IMR-90 (cell line): ENCODE data around the gene GPR152.

ENCODE experiments used
- BHLHE40 ChIP-seq: fragments of 150-350 bp; IDR thresholded peaks from 2 replicates; pipeline ENCODE4 v1.6.1; 2016; ENCODE audit warnings: mild to moderate bottlenecking, low read depth, low read length
- CTCF ChIP-seq: conservative IDR thresholded peaks from 2 replicates; pipeline ENCODE4 v1.5.1; 2012; ENCODE audit warnings: mild to moderate bottlenecking, low read depth, low read length, improper control_type of control experiment
- RCOR1 ChIP-seq: IDR thresholded peaks from 2 replicates; pipeline ENCODE4 v1.6.1; 2012; ENCODE audit warnings: mild to moderate bottlenecking, low read length, improper control_type of control experiment; ENCODE audit not compliant: insufficient replicate concordance

DNA sequence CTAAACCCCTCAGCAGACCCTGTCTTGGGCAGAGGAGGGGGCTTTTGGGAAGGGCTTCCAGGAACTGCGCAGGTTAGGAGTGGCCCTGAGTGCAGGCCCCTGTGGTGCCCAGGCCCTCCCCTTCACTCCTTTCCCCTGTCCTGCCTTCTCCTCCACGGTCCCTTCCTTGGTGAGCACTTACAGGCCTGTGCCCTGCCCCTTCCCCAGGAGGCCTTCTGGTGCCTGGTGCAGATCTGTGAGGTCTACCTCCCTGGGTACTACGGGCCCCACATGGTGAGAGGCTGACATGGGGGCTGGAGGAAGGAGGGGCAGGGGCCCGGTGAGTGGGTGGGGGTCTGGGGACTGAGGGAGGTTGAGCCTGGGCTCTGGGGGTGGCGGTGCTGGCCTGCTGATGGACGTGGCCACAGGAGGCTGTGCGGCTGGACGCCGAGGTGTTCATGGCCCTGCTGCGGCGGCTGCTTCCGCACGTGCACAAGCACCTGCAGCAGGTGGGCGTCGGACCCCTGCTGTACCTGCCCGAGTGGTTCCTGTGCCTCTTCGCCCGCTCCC, 46.0 kb downstream of the GPR152 start:
- TF ChIP-seq CTCF (no peak), RCOR1 (no peak), BHLHE40 (no peak)
